ENCODE data around the gene AREL1. TPM values are rescaled to one million over a fixed set of nuclear protein-coding genes. Genes with fewer than 3 reads are reported as not detected.
"Not testable (repeated sequence)": the region's sequence is repeated elsewhere in the genome, so short reads cannot be mapped to it uniquely, and the experiment has no call there.

Gene AREL1
- total RNA-seq: 29.1 TPM
- long read RNA-seq, full-length matches to known transcripts: 4 of 19 reads
- long read RNA-seq, partial matches to known transcripts: 10 of 19 reads
- long read RNA-seq, other reads (novel, unspliced or antisense): 5 of 19 reads

DNA sequence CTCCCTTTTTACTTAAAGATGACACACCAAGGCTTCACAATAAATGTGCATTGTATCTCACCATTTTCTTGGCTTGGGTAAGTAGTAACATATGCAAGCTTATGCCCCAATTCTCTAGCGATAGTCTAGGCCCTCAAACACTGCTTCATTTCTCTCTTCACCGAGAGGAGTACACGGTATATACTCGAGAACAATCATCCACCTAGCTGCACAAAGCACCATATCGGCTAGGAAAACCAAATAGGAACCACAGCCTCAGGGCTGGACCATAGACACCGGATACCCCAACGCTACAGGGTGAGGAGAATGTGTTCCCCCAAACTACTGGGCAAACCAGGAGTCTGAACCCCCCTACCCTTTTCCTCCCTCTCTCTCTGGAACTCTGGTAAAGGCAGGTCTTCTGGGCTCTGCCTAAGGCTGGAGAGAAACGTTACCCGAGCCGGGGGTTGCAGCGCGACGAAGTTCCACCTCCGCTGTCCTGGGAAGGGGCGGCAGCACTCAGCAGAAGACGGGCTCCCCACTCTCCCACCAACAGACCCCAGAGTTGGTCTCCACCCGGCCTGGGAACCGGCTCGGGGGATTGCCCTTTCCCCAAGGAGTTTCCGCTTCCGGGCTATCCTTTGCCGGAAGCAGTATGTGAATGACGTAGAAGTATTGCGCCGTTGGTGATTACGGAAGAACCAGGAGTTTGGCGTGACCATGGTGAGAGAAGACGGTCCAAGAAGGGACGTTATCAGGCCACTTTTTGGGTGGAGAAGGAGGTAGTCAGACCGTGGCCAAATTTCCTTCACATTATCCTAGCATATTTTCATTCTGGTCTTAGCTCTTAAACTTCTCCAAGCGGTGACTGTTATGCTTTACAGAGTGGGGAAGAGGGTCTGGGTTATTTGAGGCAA, at the start of gene AREL1, which contains the start of gene FCF1:
AREL1 (minus strand) TSS at position 582 of the 896 bp plus-strand sequence. CDS start 27,465 bp downstream, outside the sequence.
FCF1 (plus strand) TSS at position 646 of the 896 bp plus-strand sequence; CDS start at position 700, 54 bp downstream.
- peak within 1 kb of the TSS; percentile 86 for H3K4me3 ChIP-seq
- H3K27ac ChIP-seq: peak within 1 kb of the TSS; percentile 88
- no peak for TF ChIP-seq CTCF (IDR thresholded peaks at IDR 0.05)
- no peaks in the 10 kb centered on the region for H3K27me3 ChIP-seq (ENCODE audit: low read depth)
- peaks cover 31% of the 10 kb centered on the region for H3K36me3 ChIP-seq
- ATAC-seq: peak; percentile 97 to 99
- peaks cover 43% of the 10 kb centered on the region for H3K4me1 ChIP-seq
- intact Hi-C loops (cut with DNase I): no loop called here
- no peaks in the 10 kb centered on the region for H3K9me3 ChIP-seq
- DNase-seq: peak; percentile 79

GRCh38 chr14:74758505-74758904, 45.6 kb upstream of the AREL1 start:
- not testable (repeated sequence) for ATAC-seq, H3K4me3 ChIP-seq

DNA sequence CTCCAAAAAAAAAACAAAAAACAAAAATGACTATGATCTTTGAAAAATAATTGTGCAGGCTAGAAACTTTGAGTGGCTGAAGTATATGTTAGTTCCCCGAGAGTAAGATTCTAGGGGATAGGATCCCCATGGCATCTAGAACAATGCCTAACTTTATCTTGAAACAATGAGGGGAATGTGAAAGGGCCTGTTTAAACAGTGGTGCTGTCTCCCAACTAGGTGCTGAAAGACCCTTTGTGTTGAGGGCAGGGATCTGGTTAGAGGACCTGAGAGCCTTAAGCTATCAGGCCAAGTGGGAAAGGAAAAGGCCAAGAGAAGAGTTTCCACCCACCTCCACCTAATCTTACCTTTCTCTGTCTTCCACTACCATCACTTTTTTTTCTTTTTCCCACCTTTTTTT, 43.4 kb upstream of the AREL1 start:
- Histone ChIP-seq H3K27me3 (ENCODE audit: low read depth) (no peaks in the 10 kb centered on the region), H3K36me3 (no peaks in the 10 kb centered on the region), H3K4me3 (no peak overlapping the region), H3K4me1 (no peaks in the 10 kb centered on the region), H3K27ac (no peak overlapping the region), H3K9me3 (peaks cover 6% of the 10 kb centered on the region)
- no peak for ATAC-seq
- no peak for DNase-seq
- intact Hi-C loops (cut with DNase I): no loop called here
- TF ChIP-seq CTCF (IDR thresholded peaks at IDR 0.05): no peak

More at GRCh38 chr14:74758505-74758904, 45.6 kb upstream of the AREL1 start:
- H3K27me3 ChIP-seq (ENCODE audit: low read depth); H3K27ac ChIP-seq; DNase-seq; H3K4me1 ChIP-seq; intact Hi-C loops (cut with DNase I); H3K9me3 ChIP-seq; H3K36me3 ChIP-seq: not testable (repeated sequence)

GRCh38 chr14:74754899-74755298, 42.0 kb upstream of the AREL1 start:
- DNase-seq: no peak
- TF ChIP-seq CTCF (IDR thresholded peaks at IDR 0.05): no peak

GRCh38 chr14:74754157-74754556, 41.3 kb upstream of the AREL1 start:
- no peaks in the 10 kb centered on the region for H3K36me3 ChIP-seq
- no peak for DNase-seq

More at GRCh38 chr14:74754899-74755298, 42.0 kb upstream of the AREL1 start:
- no peaks in the 10 kb centered on the region for H3K36me3 ChIP-seq
- H3K4me3 ChIP-seq: no peak overlapping the region
- H3K27ac ChIP-seq: no peak overlapping the region
- H3K4me1 ChIP-seq: no peaks in the 10 kb centered on the region
- intact Hi-C loops (cut with DNase I): no loop called here
- H3K9me3 ChIP-seq: peaks cover 6% of the 10 kb centered on the region
- H3K27me3 ChIP-seq (ENCODE audit: low read depth): no peaks in the 10 kb centered on the region
- ATAC-seq: no peak

More at GRCh38 chr14:74754157-74754556, 41.3 kb upstream of the AREL1 start:
- H3K27me3 ChIP-seq (ENCODE audit: low read depth): no peaks in the 10 kb centered on the region
- no peak overlapping the region for H3K4me3 ChIP-seq
- peaks cover 6% of the 10 kb centered on the region for H3K9me3 ChIP-seq
- no peaks in the 10 kb centered on the region for H3K4me1 ChIP-seq
- ATAC-seq: no peak
- no peak overlapping the region for H3K27ac ChIP-seq
- intact Hi-C loops (cut with DNase I): no loop called here
- no peak for TF ChIP-seq CTCF (IDR thresholded peaks at IDR 0.05)

All from lower lobe of right lung (tissue), 2 donors.